Left lung (tissue), 10 donors: Measurements from ENCODE around the gene ZNF177. TPM values are rescaled to one million over a fixed set of nuclear protein-coding genes. Genes with fewer than 3 reads are reported as not detected.

Experiments
- ATAC-seq: fragments of 200-7000 bp; cut with Tn5 transposase; one replicate; pipeline ENCODE4 v1.9.1; 2020; ENCODE audit warnings: moderate library complexity
- DNase-seq, 4 donors: peaks; one replicate each; pipeline ENCODE4 v3.0.0-alpha.2; 2013 to 2020
- H3K27ac ChIP-seq, 2 donors: fragments of 200-600 bp; sonication (generic) in 1 of 2; one replicate each; pipeline versions ENCODE4 v1.5.0 to v1.8.0; 2020 to 2021
- H3K27me3 ChIP-seq, 2 donors: fragments of 200-600 bp; sonication (generic) in 1 of 2; one replicate each; pipeline versions ENCODE4 v1.5.0 to v1.8.0; 2020 to 2021
- H3K36me3 ChIP-seq, 2 donors: fragments of 200-600 bp; sonication (generic) in 1 of 2; one replicate each; pipeline versions ENCODE4 v1.5.0 to v1.8.0; 2020 to 2021
- H3K4me1 ChIP-seq, 2 donors: fragments of 200-600 bp; one replicate each; pipeline ENCODE4 v1.8.0; 2021
- H3K4me3 ChIP-seq, 2 donors: fragments of 200-600 bp; sonication (generic) in 1 of 2; one replicate each; pipeline versions ENCODE4 v1.5.0 to v1.8.0; 2020 to 2021; ENCODE audit warnings: mild to moderate bottlenecking in 1 of 2
- H3K9me3 ChIP-seq, 2 donors: fragments of 200-600 bp; sonication (generic) in 1 of 2; one replicate each; pipeline versions ENCODE4 v1.5.0 to v1.8.0; 2020 to 2021
- CTCF ChIP-seq, 2 donors: fragments of 200-600 bp; sonication (generic) in 1 of 2; IDR thresholded peaks; one replicate each; pipeline versions ENCODE4 v1.5.0 to v1.8.0; 2021; ENCODE audit warnings: antibody characterized with exemption in 2 of 2
- intact Hi-C, 2 donors: fragments of 100-400 bp; cut with DNase I; formaldehyde crosslinking; loops; one replicate each; pipeline versions ENCODE4 v1.11.2 to v1.14.2; 2022
- polyA plus RNA-seq, 6 donors: library from polyadenylated mRNA; unstranded; fragments of 120-200 nt; gene quantifications; one replicate each; pipeline ENCODE4 v1.2.1, GENCODE V29; 2013; ENCODE audit not compliant: insufficient read length in 6 of 6
- total RNA-seq, 2 donors: library from RNA; stranded (reverse); fragmentation: NEBNext Ultra II Directional; extraction: Animal tissue kit (Norgen Biotek cat#: 25700); gene quantifications; one replicate each; pipeline ENCODE4 v1.2.1, GENCODE V29; 2021
- donor health status: DM: no; HTN: yes; CAD: no.
- donor health status: DM: no; HTN: no; CAD: no.

ZNF177 gene
- total and polyA plus RNA-seq, 8 donors: 1.6 to 15.5 (median 13.2) TPM

- Histone ChIP-seq H3K4me1 (no peaks in the 10 kb centered on the region), H3K27ac (no peak overlapping the region), H3K9me3 (peaks cover 22 to 100% of the 10 kb centered on the region in 2 donors), H3K36me3 (peaks cover 0 to 76% of the 10 kb centered on the region in 2 donors), H3K27me3 (no peaks in the 10 kb centered on the region), H3K4me3 (no peak overlapping the region)
- DNase-seq (no peak), ATAC-seq (no peak)
- intact Hi-C loops: no loop called here
- no peak for TF ChIP-seq CTCF (IDR thresholded peaks at IDR 0.05)
These were observed 14.6 kb upstream of the ZNF177 start for GRCh38 chr19:9348253-9348652.

DNA sequence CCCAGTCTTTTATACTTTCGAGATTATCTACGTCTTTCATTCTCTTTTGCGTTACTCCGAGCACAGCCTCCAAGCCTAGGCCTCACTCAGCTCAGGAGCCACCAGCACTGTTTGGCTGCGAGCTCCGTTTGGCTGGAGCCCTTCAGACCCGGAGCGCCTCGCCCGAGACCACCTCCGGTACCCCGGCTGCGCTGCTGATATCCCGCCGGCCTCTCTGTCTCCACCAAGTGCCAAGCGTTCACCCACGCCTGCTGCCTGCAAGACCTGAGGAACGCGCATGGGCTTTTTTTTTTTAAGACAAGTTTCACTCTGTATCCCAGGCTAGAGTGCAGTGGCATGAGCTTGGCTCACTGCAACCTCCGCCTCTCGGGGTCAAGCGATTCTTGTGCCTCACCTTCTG lies 14.1 kb upstream of the ZNF177 start:
- no peaks in the 10 kb centered on the region for H3K27me3 ChIP-seq
- H3K9me3 ChIP-seq: peaks cover 19 to 100% of the 10 kb centered on the region in 2 donors
- no peak for ATAC-seq
- no peak for TF ChIP-seq CTCF (IDR thresholded peaks at IDR 0.05)
- intact Hi-C loops: no loop called here
- H3K4me3 ChIP-seq: no peak overlapping the region
- H3K27ac ChIP-seq: no peak overlapping the region
- H3K36me3 ChIP-seq: peaks cover 0 to 72% of the 10 kb centered on the region in 2 donors
- no peaks in the 10 kb centered on the region for H3K4me1 ChIP-seq
- DNase-seq: peak in 1 of 4 donors; percentile 56

- no peak overlapping the region for H3K4me3 ChIP-seq
- H3K27me3 ChIP-seq: no peaks in the 10 kb centered on the region
- no peak for DNase-seq
- intact Hi-C loops: no loop called here
- peaks cover 0 to 78% of the 10 kb centered on the region in 2 donors for H3K36me3 ChIP-seq
- H3K27ac ChIP-seq: no peak overlapping the region
- peaks cover 6 to 100% of the 10 kb centered on the region in 2 donors for H3K9me3 ChIP-seq
- no peak for ATAC-seq
- no peak for TF ChIP-seq CTCF (IDR thresholded peaks at IDR 0.05)
- H3K4me1 ChIP-seq: no peaks in the 10 kb centered on the region
These were observed 10.3 kb upstream of the ZNF177 start for GRCh38 chr19:9352505-9352904.

GRCh38 chr19:9353011-9353410 lies 9.8 kb upstream of the ZNF177 start:
- ATAC-seq: no peak
- DNase-seq: no peak
- Histone ChIP-seq H3K4me1 (no peaks in the 10 kb centered on the region), H3K27me3 (no peaks in the 10 kb centered on the region), H3K4me3 (no peak overlapping the region), H3K36me3 (peaks cover 0 to 79% of the 10 kb centered on the region in 2 donors), H3K27ac (no peak overlapping the region), H3K9me3 (peaks cover 6 to 100% of the 10 kb centered on the region in 2 donors)
- intact Hi-C loops: no loop called here
- TF ChIP-seq CTCF (IDR thresholded peaks at IDR 0.05): no peak

- no peak overlapping the region for H3K27ac ChIP-seq
- H3K4me3 ChIP-seq: no peak overlapping the region
- no peak for DNase-seq
- ATAC-seq: no peak
- H3K27me3 ChIP-seq: no peaks in the 10 kb centered on the region
- no peak for TF ChIP-seq CTCF (IDR thresholded peaks at IDR 0.05)
- peaks cover 0 to 100% of the 10 kb centered on the region in 2 donors for H3K9me3 ChIP-seq
- intact Hi-C loops: no loop called here
- no peaks in the 10 kb centered on the region for H3K4me1 ChIP-seq
- peaks cover 0 to 73% of the 10 kb centered on the region in 2 donors for H3K36me3 ChIP-seq
These were observed 8.2 kb upstream of the ZNF177 start for GRCh38 chr19:9354651-9355050.
